Mesendoderm (in vitro differentiated cells): ENCODE data around the gene SLC35A4.

Source experiments
- DNase-seq: peaks from one replicate; pipeline ENCODE4 v3.0.0; 2013
- H2AK5ac ChIP-seq: 2 replicates; pipeline ENCODE4 v1.6.1; 2013; ENCODE audit warnings: low read length, inconsistent platforms
- H2BK120ac ChIP-seq: 2 replicates; pipeline ENCODE4 v1.6.1; 2013; ENCODE audit warnings: low read depth, mild to moderate bottlenecking, low read length, moderate library complexity, mixed read lengths
- H2BK15ac ChIP-seq: replicated peaks from 2 replicates; pipeline ENCODE4 v1.6.1; 2013; ENCODE audit warnings: low read depth, mild to moderate bottlenecking, moderate library complexity
- H2BK5ac ChIP-seq: 2 replicates; pipeline ENCODE4 v1.6.1; 2013; ENCODE audit warnings: low read length, inconsistent platforms
- H3K18ac ChIP-seq: 2 replicates; pipeline ENCODE4 v1.6.1; 2013; ENCODE audit warnings: mild to moderate bottlenecking, low read length, mixed read lengths
- H3K23ac ChIP-seq: one replicate; pipeline ENCODE4 v1.6.1; 2013; ENCODE audit warnings: low read length
- H3K27ac ChIP-seq: 2 replicates; pipeline ENCODE4 v1.5.1; 2013; ENCODE audit warnings: low read depth, mild to moderate bottlenecking, inconsistent platforms, low read length, moderate library complexity
- H3K27me3 ChIP-seq: 2 replicates; pipeline ENCODE4 v1.6.1; 2013; ENCODE audit warnings: low read length, control low read depth, mild to moderate bottlenecking, inconsistent platforms; ENCODE audit not compliant: insufficient read depth, poor library complexity
- H3K36me3 ChIP-seq: 2 replicates; pipeline ENCODE4 v1.6.1; 2013; ENCODE audit warnings: low read length, inconsistent platforms; ENCODE audit not compliant: control insufficient read depth, insufficient read depth
- H3K4ac ChIP-seq: one replicate; pipeline ENCODE4 v1.6.1; 2013; ENCODE audit warnings: low read depth, mild to moderate bottlenecking, low read length, moderate library complexity
- H3K4me1 ChIP-seq: 2 replicates; pipeline ENCODE4 v1.6.1; 2013; ENCODE audit warnings: low read depth, low read length, inconsistent platforms; ENCODE audit not compliant: control insufficient read depth
- H3K4me2 ChIP-seq: 2 replicates; pipeline ENCODE4 v1.6.1; 2013; ENCODE audit warnings: low read length
- H3K4me3 ChIP-seq: 2 replicates; pipeline ENCODE4 v1.5.1; 2013; ENCODE audit warnings: mild to moderate bottlenecking, low read length
- H3K56ac ChIP-seq: one replicate; pipeline ENCODE4 v1.6.1; 2013; ENCODE audit warnings: low read length
- H3K79me1 ChIP-seq: 2 replicates; pipeline ENCODE4 v1.6.1; 2013; ENCODE audit warnings: low read length, inconsistent platforms
- H3K79me2 ChIP-seq: 2 replicates; pipeline ENCODE4 v1.6.1; 2013; ENCODE audit warnings: mild to moderate bottlenecking, low read length; ENCODE audit not compliant: control insufficient read depth, insufficient read depth
- H3K9ac ChIP-seq: 2 replicates; pipeline ENCODE4 v1.6.1; 2013; ENCODE audit warnings: low read length, inconsistent platforms
- H4K5ac ChIP-seq: one replicate; pipeline ENCODE4 v1.6.1; 2013; ENCODE audit warnings: low read length
- H4K8ac ChIP-seq: one replicate; pipeline ENCODE4 v1.6.1; 2013; ENCODE audit warnings: low read depth, mild to moderate bottlenecking, control low read depth, low read length, moderate library complexity
- WGBS: extraction: QIAGEN DNeasy Blood & Tissue Kit; methylation state at CpG from one replicate; pipeline ENCODE4 v1.1.7; 2013; ENCODE audit warnings: low lambda C conversion rate, missing lambda C conversion rate; ENCODE audit not compliant: insufficient coverage; ENCODE audit errors: extremely low coverage; 5-methylcytosine and 5-hydroxymethylcytosine counted together

SLC35A4 gene

DNA sequence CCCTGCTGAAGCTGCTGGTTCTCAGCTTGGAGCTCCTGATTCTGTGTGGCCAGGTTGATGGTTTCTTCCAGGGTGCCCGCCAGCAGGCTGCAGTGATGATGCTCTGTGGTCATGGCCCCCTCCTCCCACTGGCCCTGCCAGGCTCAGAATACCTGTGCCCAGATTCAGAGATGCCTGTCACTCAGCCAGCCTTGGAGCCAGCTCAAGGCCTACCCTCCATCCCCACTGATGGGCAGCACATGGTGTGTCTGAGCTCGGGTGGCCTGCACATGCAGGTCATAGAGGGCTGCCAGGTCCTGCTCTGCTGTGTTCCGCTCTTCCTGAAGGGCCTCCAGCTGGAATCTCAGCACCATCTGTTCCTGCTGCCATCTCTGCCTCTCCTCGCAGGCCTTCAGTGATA, 5.4 kb downstream of the SLC35A4 start:
- Histone ChIP-seq H3K36me3 (peaks cover 3% of the 10 kb centered on the region), H3K18ac (no peak overlapping the region), H2BK15ac (no peak overlapping the region), H3K4ac (no peak overlapping the region), H3K4me3 (no peak overlapping the region), H4K8ac (no peak overlapping the region), H3K27me3 (no peaks in the 10 kb centered on the region), H3K4me2 (no peak overlapping the region), H3K9ac (no peak overlapping the region), H3K4me1 (peaks cover 12% of the 10 kb centered on the region), H3K27ac (no peak overlapping the region), H4K5ac (no peak overlapping the region), H3K79me1 (peaks cover 10% of the 10 kb centered on the region), H2AK5ac (no peak overlapping the region), H2BK5ac (no peak overlapping the region), H2BK120ac (no peak overlapping the region), H3K23ac (no peak overlapping the region), H3K79me2 (peaks cover 5% of the 10 kb centered on the region), H3K56ac (no peak overlapping the region)
- DNase-seq, result no peak
- no CpG with 5 or more reads among the region's 4 CpGs for WGBS

DNA sequence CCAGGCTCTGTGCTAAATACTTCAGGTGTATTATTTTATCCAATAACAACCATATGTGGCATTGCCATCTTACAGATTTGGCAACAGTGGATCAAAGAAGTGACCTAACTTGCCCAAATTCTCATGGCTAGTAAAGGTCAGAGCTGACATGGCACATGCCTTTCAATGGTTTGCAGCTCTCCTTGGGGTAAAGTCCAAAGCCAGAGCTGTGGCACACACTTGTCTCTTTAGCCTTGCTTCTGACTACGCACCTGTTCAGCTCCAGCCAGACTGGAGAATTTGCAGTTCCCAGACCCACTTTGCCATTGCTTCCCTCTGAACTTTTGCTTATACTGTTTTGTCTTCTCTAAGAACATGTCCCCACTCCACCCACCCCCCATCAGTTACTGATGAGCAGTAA, 5.9 kb downstream of the SLC35A4 start:
- Histone ChIP-seq H3K4ac (no peak overlapping the region), H3K23ac (no peak overlapping the region), H3K79me1 (peaks cover 5% of the 10 kb centered on the region), H3K18ac (no peak overlapping the region), H3K4me3 (no peak overlapping the region), H3K56ac (no peak overlapping the region), H4K5ac (no peak overlapping the region), H3K27ac (no peak overlapping the region), H3K79me2 (peaks cover 2% of the 10 kb centered on the region), H3K9ac (no peak overlapping the region), H2BK120ac (no peak overlapping the region), H3K36me3 (peaks cover 3% of the 10 kb centered on the region), H2BK5ac (no peak overlapping the region), H2BK15ac (no peak overlapping the region), H2AK5ac (no peak overlapping the region), H4K8ac (no peak overlapping the region), H3K27me3 (no peaks in the 10 kb centered on the region), H3K4me1 (peaks cover 9% of the 10 kb centered on the region), H3K4me2 (no peak overlapping the region)
- no CpG with 5 or more reads among the region's 1 CpG for WGBS
- no peak for DNase-seq

DNA sequence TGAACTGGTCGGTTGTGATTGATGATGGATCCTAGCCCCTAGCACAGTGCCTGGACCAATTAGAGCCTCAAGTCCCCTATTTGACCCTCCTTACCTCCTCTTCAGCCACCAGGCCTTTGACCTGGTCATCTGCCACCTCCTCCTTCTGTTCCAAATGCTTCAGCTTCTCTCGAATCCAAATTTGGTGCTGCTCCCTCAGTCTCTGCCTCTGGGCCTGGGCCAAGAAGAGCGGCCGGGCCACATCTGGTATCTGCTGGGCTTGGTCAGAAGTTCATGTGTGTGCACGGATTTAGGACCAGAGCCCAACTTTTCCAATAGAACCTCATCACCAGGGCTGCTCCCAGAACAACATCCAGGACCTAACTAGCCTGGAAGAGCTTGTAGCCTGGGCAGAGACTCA, 6.5 kb downstream of the SLC35A4 start:
- Histone ChIP-seq H3K4me1 (peaks cover 5% of the 10 kb centered on the region), H3K23ac (no peak overlapping the region), H3K56ac (no peak overlapping the region), H4K8ac (no peak overlapping the region), H2BK120ac (no peak overlapping the region), H2BK15ac (no peak overlapping the region), H3K36me3 (peaks cover 3% of the 10 kb centered on the region), H3K79me1 (peaks cover 4% of the 10 kb centered on the region), H3K4me3 (no peak overlapping the region), H3K9ac (no peak overlapping the region), H3K4me2 (no peak overlapping the region), H3K27ac (no peak overlapping the region), H4K5ac (no peak overlapping the region), H3K4ac (no peak overlapping the region), H2AK5ac (no peak overlapping the region), H3K27me3 (no peaks in the 10 kb centered on the region), H2BK5ac (no peak overlapping the region), H3K18ac (no peak overlapping the region), H3K79me2 (no peaks in the 10 kb centered on the region)
- no peak for DNase-seq
- no CpG with 5 or more reads among the region's 5 CpGs for WGBS

DNA sequence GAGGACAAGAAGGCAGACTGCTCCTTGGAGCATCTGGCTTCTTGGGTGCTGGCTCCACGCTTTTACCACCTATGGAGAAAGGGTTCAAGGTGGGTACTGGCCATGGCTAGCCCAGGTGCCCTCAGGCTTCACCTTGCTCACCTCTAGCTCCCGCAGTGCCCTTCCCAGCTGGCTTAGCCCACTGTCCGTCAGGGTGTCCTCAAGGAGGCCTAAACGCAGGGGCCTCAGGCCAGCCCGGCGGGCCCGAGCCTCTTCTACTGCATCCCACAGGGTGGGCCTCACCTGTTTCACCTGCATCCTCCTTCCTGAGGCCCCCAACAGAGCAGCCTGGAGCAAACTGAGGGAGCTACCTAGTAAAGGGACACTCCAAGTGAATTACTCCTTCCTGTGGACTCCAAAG, 9.1 kb downstream of the SLC35A4 start:
- no peak overlapping the region for H2BK15ac ChIP-seq
- H3K4ac ChIP-seq, result peak overlapping the region; percentile 77
- peak overlapping the region; percentile 50 for H2BK120ac ChIP-seq
- peak overlapping the region; percentile 90 for H3K27ac ChIP-seq
- no peaks in the 10 kb centered on the region for H3K36me3 ChIP-seq
- no peak overlapping the region for H3K4me3 ChIP-seq
- no peaks in the 10 kb centered on the region for H3K27me3 ChIP-seq
- H3K9ac ChIP-seq, result no peak overlapping the region
- WGBS, result no CpG with 5 or more reads among the region's 7 CpGs
- H4K5ac ChIP-seq, result no peak overlapping the region
- peak overlapping the region; percentile 75 for H3K56ac ChIP-seq
- peak overlapping the region; percentile 85 for H3K18ac ChIP-seq
- no peak for DNase-seq
- H3K79me2 ChIP-seq, result no peaks in the 10 kb centered on the region
- H3K23ac ChIP-seq, result peak overlapping the region; percentile 91
- H3K4me2 ChIP-seq, result no peak overlapping the region
- peaks cover 5% of the 10 kb centered on the region for H3K4me1 ChIP-seq
- H2BK5ac ChIP-seq, result peak overlapping the region; percentile 89
- H3K79me1 ChIP-seq, result no peaks in the 10 kb centered on the region
- no peak overlapping the region for H4K8ac ChIP-seq
- H2AK5ac ChIP-seq, result peak overlapping the region; percentile 28

DNA sequence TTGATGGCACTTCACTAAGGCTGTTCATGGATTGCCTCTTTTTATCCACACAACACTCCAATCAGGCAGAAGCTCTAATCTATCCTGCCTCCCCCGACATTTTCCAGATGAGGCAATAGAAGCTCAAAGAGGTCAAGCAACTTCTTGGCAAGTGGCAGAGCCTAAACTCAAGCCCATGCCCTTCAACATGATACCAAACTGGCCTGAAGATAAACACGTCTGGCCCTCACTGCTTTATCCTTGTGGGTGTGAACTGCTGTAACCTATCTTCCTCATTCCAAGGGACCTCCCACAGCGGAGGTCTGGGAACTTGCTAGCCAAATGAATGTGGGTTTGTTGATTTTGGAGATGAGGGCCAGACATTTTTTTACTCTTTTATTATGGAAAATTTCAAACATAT, 9.5 kb downstream of the SLC35A4 start:
- H3K4me2 ChIP-seq, result no peak overlapping the region
- no CpG with 5 or more reads among the region's 3 CpGs for WGBS
- DNase-seq, result peak; percentile 96
- H3K36me3 ChIP-seq, result no peaks in the 10 kb centered on the region
- no peak overlapping the region for H2BK120ac ChIP-seq
- H3K23ac ChIP-seq, result no peak overlapping the region
- H4K5ac ChIP-seq, result no peak overlapping the region
- no peak overlapping the region for H3K4me3 ChIP-seq
- H2BK15ac ChIP-seq, result no peak overlapping the region
- peaks cover 5% of the 10 kb centered on the region for H3K4me1 ChIP-seq
- H3K9ac ChIP-seq, result no peak overlapping the region
- H3K27ac ChIP-seq, result peak overlapping the region; percentile 90
- no peak overlapping the region for H4K8ac ChIP-seq
- H3K79me2 ChIP-seq, result no peaks in the 10 kb centered on the region
- no peaks in the 10 kb centered on the region for H3K79me1 ChIP-seq
- H3K18ac ChIP-seq, result no peak overlapping the region
- H3K56ac ChIP-seq, result no peak overlapping the region
- H3K27me3 ChIP-seq, result no peaks in the 10 kb centered on the region
- no peak overlapping the region for H3K4ac ChIP-seq
- no peak overlapping the region for H2BK5ac ChIP-seq
- no peak overlapping the region for H2AK5ac ChIP-seq

DNA sequence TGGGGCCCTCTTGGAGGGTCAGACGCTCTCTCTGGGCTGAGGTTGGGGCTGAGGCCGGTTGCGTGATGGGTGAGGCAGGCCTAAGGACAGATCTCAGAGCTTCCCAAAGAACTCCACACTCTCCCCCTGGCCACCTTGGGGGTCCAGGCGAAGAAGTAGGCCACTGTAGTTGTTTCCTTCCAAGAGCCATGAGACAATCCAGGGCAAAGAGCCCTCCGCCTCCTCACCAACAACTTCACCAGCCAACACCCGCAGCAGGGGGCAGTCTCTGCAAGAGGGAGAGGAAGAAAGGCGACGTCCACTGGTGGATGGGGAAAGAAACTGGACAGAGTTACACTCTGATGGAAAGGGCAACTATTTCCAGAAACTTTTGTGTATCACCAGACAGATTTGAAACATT, 10.7 kb downstream of the SLC35A4 start:
- Histone ChIP-seq H3K4me1 (peaks cover 5% of the 10 kb centered on the region), H3K4me3 (no peak overlapping the region), H3K27me3 (no peaks in the 10 kb centered on the region), H3K56ac (peak overlapping the region; percentile 40), H3K4me2 (no peak overlapping the region), H3K18ac (no peak overlapping the region), H2BK15ac (no peak overlapping the region), H3K36me3 (no peaks in the 10 kb centered on the region), H3K79me2 (no peaks in the 10 kb centered on the region), H3K9ac (no peak overlapping the region), H3K27ac (peak overlapping the region; percentile 3), H2BK5ac (peak overlapping the region; percentile 10), H3K4ac (peak overlapping the region; percentile 2), H4K5ac (no peak overlapping the region), H2AK5ac (no peak overlapping the region), H3K23ac (no peak overlapping the region), H2BK120ac (no peak overlapping the region), H3K79me1 (no peaks in the 10 kb centered on the region), H4K8ac (no peak overlapping the region)
- peak; percentile 57 for DNase-seq
- no CpG with 5 or more reads among the region's 8 CpGs for WGBS
